B cell (primary cell): ENCODE results near the gene SPATA21. TPM values are rescaled to one million over a fixed set of nuclear protein-coding genes. Genes with fewer than 3 reads are reported as not detected.

Experiments
- ATAC-seq: fragments of 200-7000 bp; cut with Tn5 transposase; one replicate; pipeline ENCODE4 v1.10.0; 2021; ENCODE audit warnings: low read depth, mild to moderate bottlenecking, moderate number of reproducible peaks, moderate library complexity
- CTCF ChIA-PET: fragments of 350-600 bp; sonication (Branson Sonifier 250); formaldehyde crosslinking; loops from one replicate; lab custom pipeline; 2021; ENCODE audit warnings: antibody characterized with exemption, inconsistent platforms; lab: Charles Lee
- POLR2A ChIA-PET: fragments of 350-600 bp; sonication (Branson Sonifier 250); formaldehyde crosslinking; loops from one replicate; lab custom pipeline; 2021; ENCODE audit warnings: antibody characterized with exemption; lab: Charles Lee
- DNase-seq: peaks from one replicate; pipeline ENCODE4 v3.0.0; 2013
- H2AFZ ChIP-seq: 2 replicates; pipeline ENCODE4 v1.6.1; 2012; ENCODE audit warnings: mild to moderate bottlenecking, low read depth, low read length; ENCODE audit not compliant: insufficient read depth, poor library complexity, severe bottlenecking
- H3K27ac ChIP-seq, 2 donors: 1 replicate in 1 of 2; 2 replicates in 1 of 2; pipeline ENCODE4 v1.5.1; 2012 to 2013; ENCODE audit warnings: low read length in 2 of 2, mild to moderate bottlenecking in 2 of 2, moderate library complexity in 1 of 2
- H3K27me3 ChIP-seq, 4 experiments: fragments of 200-600 bp in 1 of 4; sonication (generic) in 1 of 4; replicated peaks in 1 of 4; 1 replicate in 2 of 4; 2 replicates in 2 of 4; pipeline versions ENCODE4 v1.6.1 to v1.7.0; 2013 to 2016; ENCODE audit warnings: low read length in 3 of 4, mild to moderate bottlenecking in 2 of 4, mixed read lengths in 1 of 4, moderate library complexity in 1 of 4; ENCODE audit not compliant: insufficient read depth in 4 of 4, control insufficient read depth in 3 of 4; ENCODE audit errors: control extremely low read depth in 1 of 4
- H3K36me3 ChIP-seq, 2 experiments: replicated peaks in 1 of 2; 1 replicate in 1 of 2; 2 replicates in 1 of 2; pipeline versions ENCODE4 v1.6.1 to v1.7.1; 2013; ENCODE audit warnings: low read length in 1 of 2; ENCODE audit not compliant: insufficient read depth in 2 of 2, control insufficient read depth in 1 of 2; ENCODE audit errors: control extremely low read depth in 1 of 2, extremely low read depth in 1 of 2
- H3K4me1 ChIP-seq, 2 donors: fragments of 200-600 bp in 1 of 2; sonication (generic) in 1 of 2; 1 replicate in 1 of 2; 2 replicates in 1 of 2; pipeline versions ENCODE4 v1.5.1 to v1.6.1; 2013 to 2017; ENCODE audit warnings: low read length in 2 of 2; ENCODE audit not compliant: control insufficient read depth in 2 of 2, insufficient read depth in 2 of 2
- H3K4me2 ChIP-seq: replicated peaks from 2 replicates; pipeline ENCODE3; 2012; ENCODE audit warnings: mild to moderate bottlenecking, low read depth, low read length; ENCODE audit not compliant: poor library complexity, severe bottlenecking
- H3K4me3 ChIP-seq, 5 experiments: fragments of 200-600 bp in 1 of 5; sonication (generic) in 1 of 5; 1 replicate in 3 of 5; 2 replicates in 2 of 5; pipeline versions ENCODE4 v1.5.1 to v1.7.0; 2011 to 2016; ENCODE audit warnings: low read length in 4 of 5, mild to moderate bottlenecking in 4 of 5, low read depth in 2 of 5, control low read depth in 1 of 5, moderate library complexity in 1 of 5; ENCODE audit not compliant: insufficient read depth in 1 of 5; ENCODE audit errors: control extremely low read depth in 1 of 5, extremely low read depth in 1 of 5
- H3K79me2 ChIP-seq: fragments of 200-600 bp; sonication (generic); one replicate; pipeline ENCODE4 v1.6.0; 2016; ENCODE audit warnings: low read length; ENCODE audit not compliant: control insufficient read depth, insufficient read depth
- H3K9ac ChIP-seq: fragments of 200-600 bp; sonication (generic); 2 replicates; pipeline ENCODE4 v1.6.1; 2017; ENCODE audit warnings: mild to moderate bottlenecking, low read length, moderate library complexity
- H3K9me3 ChIP-seq, 3 donors: one replicate each; pipeline versions ENCODE4 v1.6.1 to v1.7.1; 2013; ENCODE audit warnings: low read length in 2 of 3; ENCODE audit not compliant: control insufficient read depth in 2 of 3, insufficient read depth in 1 of 3; ENCODE audit errors: control extremely low read depth in 1 of 3
- H4K20me1 ChIP-seq: 2 replicates; pipeline ENCODE4 v1.6.0; 2012; ENCODE audit warnings: mild to moderate bottlenecking, low read length; ENCODE audit not compliant: insufficient read depth, control insufficient read depth, poor library complexity, severe bottlenecking
- H3K27ac Mint-ChIP-seq: one replicate; pipeline ENCODE4 v1.8.0; 2021; ENCODE audit warnings: mixed read lengths
- H3K27me3 Mint-ChIP-seq: one replicate; pipeline ENCODE4 v1.8.0; 2021; ENCODE audit warnings: mixed read lengths
- H3K4me1 Mint-ChIP-seq: one replicate; pipeline ENCODE4 v1.8.0; 2021; ENCODE audit warnings: mixed read lengths
- H3K4me3 Mint-ChIP-seq: one replicate; pipeline ENCODE4 v1.8.0; 2021; ENCODE audit warnings: mixed read lengths
- H3K9me3 Mint-ChIP-seq: one replicate; pipeline ENCODE4 v1.8.0; 2022; ENCODE audit warnings: mixed read lengths; ENCODE audit not compliant: insufficient read depth
- EZH2 ChIP-seq: IDR thresholded peaks from 2 replicates; pipeline ENCODE4 v1.6.1; 2012; ENCODE audit warnings: borderline replicate concordance, low read depth, mild to moderate bottlenecking, moderate library complexity, low read length; ENCODE audit not compliant: insufficient read depth, poor library complexity, severe bottlenecking
- WGBS: methylation state at CpG from one replicate; pipeline ENCODE4 v1.1.5; 2013; ENCODE audit warnings: missing lambda C conversion rate; ENCODE audit not compliant: insufficient coverage; 5-methylcytosine and 5-hydroxymethylcytosine counted together
- intact Hi-C: fragments of 100-400 bp; cut with micrococcal nuclease; formaldehyde crosslinking; loops from one replicate; pipeline ENCODE4 v1.10.0; 2022
- polyA plus RNA-seq: library from polyadenylated mRNA; depleted of rRNA; stranded (reverse); fragments of >200 nt; gene quantifications from 2 replicates; pipeline ENCODE4 v1.2.3, GENCODE V29; 2012
- total RNA-seq, 2 donors: library from RNA; stranded (reverse); fragments of 120-200 nt in 1 of 2; gene quantifications; 1 replicate in 1 of 2; 2 replicates in 1 of 2; pipeline versions ENCODE4 v1.2.3 to v1.2.4, GENCODE V29; 2013 to 2022
- TF ChIP-seq, protein P1 (sequence below): fragments of 200-600 bp; IDR thresholded peaks from one replicate; pipeline ENCODE4 v1.8.0; 2022; ENCODE audit warnings: antibody characterized with exemption, mild to moderate bottlenecking

Gene SPATA21
- total and polyA plus RNA-seq, 2 donors (not counting 1 experiment from before 2014, with no cell fraction given) = 0.01 TPM; not detected in 1

DNA sequence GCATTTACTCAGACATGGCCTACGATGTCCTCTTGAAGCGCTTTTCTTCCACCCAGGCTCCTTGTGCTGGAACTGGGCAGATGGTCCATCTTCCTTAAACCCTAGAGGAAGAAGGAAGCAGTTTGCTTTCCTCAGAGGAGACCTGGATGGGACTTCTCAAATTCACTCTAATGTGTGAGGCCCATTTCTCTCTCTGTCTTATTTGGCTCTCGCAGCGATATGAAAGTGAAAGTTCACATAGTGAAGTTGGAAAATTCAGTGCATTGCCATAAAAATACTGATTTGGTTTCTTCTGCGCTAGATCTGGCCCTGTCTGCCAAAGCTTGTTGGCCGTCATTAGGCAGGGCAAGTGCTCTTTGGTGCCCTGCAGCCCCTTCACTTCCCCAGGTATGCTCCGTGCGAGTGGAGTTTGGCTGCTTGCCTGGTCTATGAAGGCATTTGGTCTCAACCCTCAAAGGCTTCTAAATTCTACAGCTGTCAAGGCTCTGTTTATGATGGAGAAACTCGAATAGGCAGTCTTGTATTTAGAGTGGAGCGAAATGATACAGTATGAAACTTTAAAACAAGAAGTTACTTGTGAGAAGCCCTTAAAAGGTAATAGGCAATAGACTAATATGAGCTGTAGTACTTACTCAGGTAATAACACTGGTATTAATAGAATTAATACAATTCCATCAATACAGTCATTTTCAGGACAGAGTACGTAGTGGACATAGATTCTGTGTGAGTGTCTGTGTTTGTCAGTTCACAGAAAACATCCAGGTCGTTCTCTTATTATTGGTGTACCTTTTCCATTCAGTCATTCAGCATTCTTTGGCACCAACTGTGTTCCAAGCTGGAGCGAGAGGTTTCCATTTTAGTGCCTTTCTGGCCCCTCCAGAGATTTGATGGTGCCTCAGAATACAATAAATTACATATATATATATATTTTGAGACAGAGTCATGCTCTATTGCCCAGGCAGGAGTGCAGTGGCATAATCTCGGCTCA lies 49.7 kb downstream of the SPATA21 start:
- Histone ChIP-seq H3K27me3 (no peaks in the 10 kb centered on the region), H3K36me3 (peaks cover 1 to 29% of the 10 kb centered on the region in 2 experiments), H3K4me1 (peaks cover 61 to 67% of the 10 kb centered on the region in 2 donors), H3K4me2 (peak overlapping the region; percentile 78), H4K20me1 (peaks cover 92% of the 10 kb centered on the region), H3K79me2 (peaks cover 95% of the 10 kb centered on the region), H3K9me3 (no peaks in the 10 kb centered on the region), H3K9ac (peak overlapping the region; percentile 56), H3K4me3 (peak overlapping the region in 3 of 5 experiments; percentile 23 to 64 (median 39)), H2AFZ (no peak overlapping the region), H3K27ac (peak overlapping the region; percentile 66 to 76)
- Mint-ChIP-seq H3K27ac (peak overlapping the region; percentile 71), H3K9me3 (no peaks in the 10 kb centered on the region), H3K4me1 (peaks cover 75% of the 10 kb centered on the region), H3K4me3 (peak overlapping the region; percentile 73), H3K27me3 (no peaks in the 10 kb centered on the region)
- DNase-seq = peak; percentile 57
- peak; percentile 48 for ATAC-seq
- no peak for TF ChIP-seq EZH2
- TF ChIP-seq, protein P1, sequence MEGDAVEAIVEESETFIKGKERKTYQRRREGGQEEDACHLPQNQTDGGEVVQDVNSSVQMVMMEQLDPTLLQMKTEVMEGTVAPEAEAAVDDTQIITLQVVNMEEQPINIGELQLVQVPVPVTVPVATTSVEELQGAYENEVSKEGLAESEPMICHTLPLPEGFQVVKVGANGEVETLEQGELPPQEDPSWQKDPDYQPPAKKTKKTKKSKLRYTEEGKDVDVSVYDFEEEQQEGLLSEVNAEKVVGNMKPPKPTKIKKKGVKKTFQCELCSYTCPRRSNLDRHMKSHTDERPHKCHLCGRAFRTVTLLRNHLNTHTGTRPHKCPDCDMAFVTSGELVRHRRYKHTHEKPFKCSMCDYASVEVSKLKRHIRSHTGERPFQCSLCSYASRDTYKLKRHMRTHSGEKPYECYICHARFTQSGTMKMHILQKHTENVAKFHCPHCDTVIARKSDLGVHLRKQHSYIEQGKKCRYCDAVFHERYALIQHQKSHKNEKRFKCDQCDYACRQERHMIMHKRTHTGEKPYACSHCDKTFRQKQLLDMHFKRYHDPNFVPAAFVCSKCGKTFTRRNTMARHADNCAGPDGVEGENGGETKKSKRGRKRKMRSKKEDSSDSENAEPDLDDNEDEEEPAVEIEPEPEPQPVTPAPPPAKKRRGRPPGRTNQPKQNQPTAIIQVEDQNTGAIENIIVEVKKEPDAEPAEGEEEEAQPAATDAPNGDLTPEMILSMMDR = no peak
- POLR2A ChIA-PET = interaction anchor here (0.6 to 1.5 kb wide), 3 partner anchors 19 to 861 kb away, joined by 3 to 5 read pairs (median 3); partner anchors contain the start of gene DNAJC16
- intact Hi-C loops = loop anchor here (1.0 kb wide), 1 partner anchor 20 kb away; the partner anchor contains the start of gene SZRD1
- CTCF ChIA-PET = interaction anchor here (0.6 to 1.7 kb wide), 4 partner anchors 22 to 74 kb away, joined by 3 to 8 read pairs (median 4); partner anchors contain the start of gene NECAP2
- WGBS = 33% methylated on average over 6 of the region's 14 CpGs
